Fibroblast of mammary gland (primary cell): Measurements from ENCODE around the gene ATP2C2.

Source experiments
- DNase-seq: peaks from one replicate; pipeline ENCODE4 v3.0.0-alpha.2; 2010; ENCODE audit warnings: low read depth
- H3K4me3 ChIP-seq: 2 replicates; pipeline ENCODE4 v1.5.1; 2011; ENCODE audit warnings: low read depth, mild to moderate bottlenecking, low read length, moderate library complexity; ENCODE audit not compliant: control insufficient read depth
- CTCF ChIP-seq: conservative IDR thresholded peaks from 2 replicates; pipeline ENCODE4 v1.5.1; 2011; ENCODE audit warnings: low read depth, low read length, inconsistent platforms; ENCODE audit not compliant: control insufficient read depth, insufficient read depth

Gene ATP2C2

GRCh38 chr16:84382396-84382795, 14.1 kb downstream of the ATP2C2 start:
- no peak for DNase-seq
- H3K4me3 ChIP-seq: no peak overlapping the region
- no peak for TF ChIP-seq CTCF

DNA sequence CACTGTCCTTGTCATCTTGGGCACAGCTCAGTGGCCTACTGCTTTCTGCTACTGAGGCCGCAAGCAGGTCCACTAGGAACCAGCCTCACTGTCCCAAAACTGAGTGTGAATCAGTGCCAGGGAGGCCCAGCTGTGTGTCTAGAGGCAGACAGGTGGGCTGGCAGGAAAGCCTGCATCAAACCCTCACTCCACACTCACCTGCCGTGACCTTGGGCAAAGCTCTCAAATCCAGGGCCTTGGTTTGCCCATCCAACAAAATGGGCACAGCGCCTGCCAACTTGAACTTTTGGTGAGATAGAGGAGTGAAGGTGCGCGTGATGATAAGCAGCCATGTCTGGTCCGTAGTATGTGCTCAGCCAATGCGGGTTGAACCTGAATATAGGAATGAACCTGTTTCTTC, 14.8 kb downstream of the ATP2C2 start:
- no peak for TF ChIP-seq CTCF
- no peak overlapping the region for H3K4me3 ChIP-seq
- no peak for DNase-seq

DNA sequence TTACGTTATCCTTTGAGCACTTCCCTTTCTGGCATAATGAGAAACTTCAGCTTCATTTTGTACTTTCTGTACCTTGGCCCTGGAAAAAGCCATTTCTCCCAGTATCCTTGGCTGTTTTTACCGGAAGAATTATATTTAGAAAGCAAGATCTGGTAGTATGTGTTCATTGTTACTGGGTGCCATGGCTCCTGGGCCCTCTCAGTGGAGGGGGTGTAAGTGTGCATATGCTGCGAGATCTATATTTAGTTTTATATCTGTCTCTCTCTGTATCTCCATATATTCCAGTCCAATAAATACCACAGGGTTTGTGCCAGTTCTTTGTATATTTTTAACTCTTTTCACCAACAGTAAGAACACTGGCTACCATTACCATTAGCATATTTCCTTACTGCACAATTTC, 17.7 kb downstream of the ATP2C2 start:
- no peak for TF ChIP-seq CTCF
- H3K4me3 ChIP-seq: no peak overlapping the region
- DNase-seq: no peak

GRCh38 chr16:84387021-84387420, 18.7 kb downstream of the ATP2C2 start:
- no peak for TF ChIP-seq CTCF
- no peak overlapping the region for H3K4me3 ChIP-seq
- DNase-seq: no peak

DNA sequence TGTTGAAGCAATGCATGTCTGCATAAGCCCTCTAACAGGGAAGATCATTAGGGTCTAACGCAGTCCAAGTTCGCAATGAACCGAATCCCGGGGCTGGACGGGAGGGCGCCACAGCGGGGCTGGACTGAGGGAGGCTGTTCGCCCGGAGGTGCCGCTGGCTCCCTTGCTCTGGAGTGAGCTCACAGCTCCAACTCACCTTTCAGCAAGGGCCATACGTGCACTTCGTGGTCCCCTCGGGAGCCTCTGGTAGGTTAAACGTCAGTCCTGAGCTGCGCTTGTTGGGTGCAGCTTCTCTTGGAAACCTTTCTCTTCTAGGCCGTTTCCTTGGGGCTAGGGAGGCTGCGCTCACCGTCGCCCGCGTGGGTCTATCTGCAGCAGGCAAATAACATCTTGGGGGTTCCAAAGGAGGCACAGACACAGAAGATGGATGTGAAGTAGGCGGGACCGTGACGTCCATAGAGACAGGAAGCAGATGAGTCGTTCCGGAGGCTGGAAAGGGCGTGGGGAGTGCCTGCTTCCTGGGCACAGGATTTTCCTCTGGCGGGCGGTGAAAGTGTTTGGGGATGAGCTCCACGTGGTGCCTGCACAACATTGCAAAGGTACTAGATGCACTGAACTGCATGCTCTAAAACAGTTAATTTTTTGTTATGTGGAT, 21.9 kb downstream of the ATP2C2 start:
- no peak overlapping the region for H3K4me3 ChIP-seq
- no peak for TF ChIP-seq CTCF
- no peak for DNase-seq

DNA sequence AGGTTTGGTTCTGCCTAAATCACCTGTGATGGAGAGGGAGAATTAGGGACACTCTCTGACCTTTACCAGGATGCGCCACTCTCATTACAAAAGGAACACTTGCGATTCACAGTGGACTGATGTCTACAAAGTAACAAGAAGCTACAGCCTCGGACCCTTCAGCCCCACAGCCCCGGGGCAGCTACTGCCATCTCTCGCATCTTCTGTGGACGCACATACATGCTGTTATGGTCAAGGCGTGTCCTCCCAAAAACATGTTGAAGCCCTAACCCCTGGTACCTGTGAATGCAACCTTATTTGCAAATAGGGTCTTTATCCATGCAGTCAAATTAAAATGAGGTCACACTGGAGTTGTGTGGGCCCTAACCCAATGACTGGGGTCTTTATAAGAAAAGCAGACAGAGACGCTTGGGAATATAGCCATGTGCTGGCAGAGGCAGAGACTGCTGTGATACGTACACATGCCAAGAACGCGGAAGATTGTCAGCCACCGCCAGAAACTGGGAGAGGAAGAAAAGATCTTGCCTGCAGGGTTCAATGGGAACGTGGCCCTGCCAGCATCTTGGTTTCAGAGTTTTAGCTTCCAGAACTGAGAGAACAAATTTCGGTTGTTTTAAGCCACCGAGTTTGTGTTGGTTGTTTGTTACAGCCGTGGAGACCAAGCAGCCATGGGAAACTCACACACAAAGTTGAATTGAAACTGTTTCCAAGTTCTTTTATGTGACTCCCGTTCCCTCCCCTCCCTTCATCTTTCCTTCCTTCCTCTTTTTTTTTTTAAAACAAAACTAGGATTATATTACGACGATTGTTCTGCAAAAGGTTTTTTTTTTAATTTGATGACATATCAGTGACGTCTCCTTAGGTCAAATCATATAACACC, 23.1 kb downstream of the ATP2C2 start:
- no peak for DNase-seq
- TF ChIP-seq CTCF: no peak
- no peak overlapping the region for H3K4me3 ChIP-seq
